GM18517 (cell line): Measurements from ENCODE around the gene ACCSL.

Experiments used
- ATAC-seq: cut with Tn5 transposase; IDR thresholded peaks from one replicate; pipeline ENCODE4 v1.9.1; 2021; ENCODE audit warnings: mild to moderate bottlenecking, moderate library complexity; ENCODE audit not compliant: unreplicated experiment

Gene ACCSL

DNA sequence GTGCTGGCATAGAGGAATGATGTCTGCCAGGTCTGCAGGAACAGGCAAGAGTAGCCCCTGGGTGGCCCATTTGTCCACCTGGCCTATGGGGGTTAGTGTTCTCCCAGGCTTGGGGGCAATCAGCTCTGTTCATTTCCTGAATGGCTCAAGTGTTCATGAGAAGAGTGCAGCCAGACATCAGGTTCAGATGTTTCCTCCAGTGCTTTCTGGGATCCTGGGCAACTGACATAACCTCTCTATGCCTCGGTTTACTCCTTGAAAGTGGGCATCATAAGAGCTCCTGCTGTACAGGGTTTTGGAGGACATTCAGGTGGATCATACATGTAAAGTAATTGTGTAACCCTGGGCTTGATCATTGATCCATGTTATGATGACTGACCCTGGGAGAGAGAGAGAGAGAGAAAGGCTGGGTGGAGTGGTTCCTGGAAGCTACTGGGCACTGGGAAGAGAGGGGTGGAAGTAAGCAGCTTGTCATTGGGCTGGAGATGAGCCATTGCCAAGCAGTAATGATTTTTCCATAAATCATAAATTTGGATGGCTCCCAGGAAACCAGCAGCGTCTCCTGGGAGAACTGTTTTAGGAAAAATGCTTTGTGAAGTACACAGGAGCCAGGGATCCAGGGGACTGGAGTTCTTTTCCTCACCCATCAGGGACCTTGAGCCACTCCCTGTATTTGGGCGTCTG lies 30.2 kb upstream of the ACCSL start:
- ATAC-seq, result no peak

- no peak for ATAC-seq
Observed at GRCh38 chr11:44018127-44018521, 29.7 kb upstream of the ACCSL start.

- ATAC-seq, result no peak
Observed at GRCh38 chr11:44018829-44019228, 29.0 kb upstream of the ACCSL start.

DNA sequence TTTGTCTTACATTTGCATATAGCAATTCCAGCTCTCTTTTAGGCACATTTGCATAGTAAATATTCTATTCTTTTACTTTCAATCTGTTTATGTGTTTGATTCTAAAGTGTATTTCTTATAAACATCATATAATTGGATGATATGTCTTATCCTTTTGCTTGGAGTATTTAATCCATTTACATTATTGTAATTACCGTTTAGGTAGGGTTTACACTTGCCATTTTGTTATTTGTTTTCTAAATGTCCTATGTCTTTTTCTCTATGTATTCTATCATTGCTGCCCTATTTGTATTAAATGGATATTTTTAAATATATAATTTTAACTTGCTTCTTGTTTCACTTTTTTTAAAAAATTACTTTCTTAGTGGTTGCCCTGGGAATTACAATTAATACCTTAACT lies 22.8 kb upstream of the ACCSL start:
- ATAC-seq, result no peak

- no peak for ATAC-seq
Observed at GRCh38 chr11:44025727-44026126, 22.1 kb upstream of the ACCSL start.

- ATAC-seq, result no peak
Observed at GRCh38 chr11:44028401-44028800, 19.4 kb upstream of the ACCSL start.

GRCh38 chr11:44028816-44029506 lies 18.8 kb upstream of the ACCSL start:
- no peak for ATAC-seq

GRCh38 chr11:44029507-44029845 lies 18.3 kb upstream of the ACCSL start:
- ATAC-seq, result no peak

DNA sequence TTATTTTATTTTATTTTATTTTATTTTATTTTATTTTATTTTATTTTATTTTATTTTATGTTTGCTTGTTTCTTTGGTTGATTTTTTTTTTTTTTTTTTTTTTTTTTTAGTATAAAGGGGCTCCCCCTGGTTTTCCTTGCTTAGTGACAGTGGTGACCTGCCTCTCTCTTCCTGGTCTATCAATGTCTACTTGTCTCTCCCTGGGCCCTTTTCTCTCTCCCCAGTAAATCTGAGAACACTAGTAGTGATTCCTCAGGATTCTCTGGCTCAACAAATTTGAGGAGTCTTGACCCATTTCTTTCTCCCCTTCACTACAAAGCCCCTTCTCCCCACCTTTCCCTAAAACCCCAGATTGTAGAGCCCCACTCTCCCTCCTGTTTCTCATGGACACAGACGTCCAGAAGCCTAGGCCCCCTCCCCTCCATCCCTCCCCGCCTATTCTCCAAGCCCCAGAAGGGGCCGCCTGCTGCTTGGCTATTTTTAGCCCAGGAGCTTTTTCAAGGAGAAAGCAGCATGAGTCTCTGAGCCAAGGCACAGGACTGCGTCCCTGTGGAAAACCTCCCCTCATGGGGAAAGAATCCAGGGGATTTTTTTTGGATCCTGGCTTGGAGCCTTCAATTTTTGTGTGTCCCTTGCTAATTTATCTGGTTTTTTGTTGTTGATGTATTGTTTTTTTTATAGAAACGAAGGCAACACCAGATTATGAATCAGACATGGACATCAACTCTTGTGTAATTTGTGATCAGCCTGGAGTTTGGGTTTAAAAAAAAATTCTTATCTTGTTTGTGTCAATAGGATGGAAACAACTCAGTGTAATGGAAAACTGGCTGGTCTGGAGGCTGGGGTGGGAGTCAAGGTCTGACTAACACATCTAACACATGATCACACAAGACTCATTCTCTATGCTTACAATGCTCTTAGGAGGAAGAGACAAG lies 17.5 kb upstream of the ACCSL start:
- ATAC-seq, result no peak

GRCh38 chr11:44030996-44031395 lies 16.8 kb upstream of the ACCSL start:
- ATAC-seq, result no peak

GRCh38 chr11:44031549-44031948 lies 16.2 kb upstream of the ACCSL start:
- no peak for ATAC-seq

DNA sequence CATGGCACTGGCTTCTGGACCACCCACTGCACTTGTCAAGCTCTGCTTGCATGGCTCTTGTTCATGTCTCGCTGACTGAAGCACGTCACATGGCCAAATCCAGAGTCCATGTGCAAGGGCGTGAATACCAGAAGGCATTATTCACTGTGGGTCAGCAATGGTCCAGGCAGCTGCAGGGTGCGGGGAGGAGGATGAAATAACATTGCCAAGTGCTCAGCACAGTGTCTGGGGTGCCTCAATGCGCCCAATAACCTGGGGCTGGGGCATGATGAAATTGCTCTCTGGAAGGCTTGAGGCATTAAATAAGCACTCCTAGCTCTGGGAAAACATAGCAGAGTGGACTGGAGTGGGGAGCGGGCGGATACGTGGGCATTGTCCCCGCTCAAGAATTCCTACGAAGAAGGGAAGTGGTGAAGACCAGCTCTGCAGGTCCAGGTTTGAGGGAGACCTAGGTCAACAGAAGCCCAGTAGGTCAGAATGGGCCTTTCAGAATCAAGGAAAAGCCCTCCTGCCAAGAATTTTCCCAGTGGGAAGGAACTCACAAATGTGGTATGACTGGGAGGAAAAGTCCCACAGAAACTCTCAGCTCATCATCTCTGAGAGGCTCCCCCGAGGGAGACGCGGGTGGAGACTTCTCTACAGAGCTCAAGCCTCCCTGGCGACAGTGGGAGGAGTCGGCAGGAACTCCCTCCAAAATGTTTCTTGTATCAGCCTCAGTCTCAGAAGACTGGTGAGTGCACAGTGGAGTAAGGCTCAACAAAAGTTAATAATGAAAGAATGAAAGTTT lies 15.3 kb upstream of the ACCSL start:
- ATAC-seq, result no peak

DNA sequence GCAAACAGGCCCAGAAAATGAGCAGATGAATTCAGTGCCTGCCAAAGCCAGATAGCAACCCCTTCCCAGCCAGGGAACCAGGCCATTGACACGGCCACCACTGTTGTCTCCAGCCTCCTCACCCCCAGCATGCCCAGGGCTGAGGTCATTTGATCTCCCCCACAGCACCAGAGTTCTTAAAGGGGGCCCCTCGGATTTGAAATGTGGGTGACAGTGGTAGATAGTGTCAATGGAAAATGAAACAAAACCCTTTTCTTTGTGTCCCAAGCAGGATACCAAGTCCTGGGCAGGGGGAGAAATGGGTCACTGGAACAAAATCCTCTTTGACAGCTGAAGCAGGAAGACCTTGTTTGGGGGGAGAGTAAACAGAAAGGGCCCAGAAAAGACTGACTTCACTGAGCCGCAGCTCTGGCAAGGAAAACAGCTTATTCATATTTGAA lies 14.3 kb upstream of the ACCSL start:
- no peak for ATAC-seq

DNA sequence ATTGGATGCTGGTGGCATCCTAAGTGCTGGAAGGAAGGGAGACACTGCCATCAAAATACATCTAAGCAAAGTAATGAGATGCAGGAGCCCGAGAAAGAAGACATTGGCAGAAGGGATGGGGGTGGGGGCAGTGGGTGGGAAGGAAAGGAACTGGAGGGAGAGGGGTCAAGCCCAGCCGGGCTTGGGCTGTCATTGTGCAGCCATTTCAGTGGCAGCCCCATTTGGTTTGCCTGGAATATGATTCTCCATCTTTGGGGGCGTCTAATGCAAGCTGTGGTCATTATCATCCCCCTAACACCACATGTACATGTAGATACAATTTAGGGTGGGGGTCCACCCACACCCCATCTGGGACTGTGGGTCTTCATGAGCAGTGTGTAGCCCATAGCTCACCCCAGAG lies 13.9 kb upstream of the ACCSL start:
- no peak for ATAC-seq

DNA sequence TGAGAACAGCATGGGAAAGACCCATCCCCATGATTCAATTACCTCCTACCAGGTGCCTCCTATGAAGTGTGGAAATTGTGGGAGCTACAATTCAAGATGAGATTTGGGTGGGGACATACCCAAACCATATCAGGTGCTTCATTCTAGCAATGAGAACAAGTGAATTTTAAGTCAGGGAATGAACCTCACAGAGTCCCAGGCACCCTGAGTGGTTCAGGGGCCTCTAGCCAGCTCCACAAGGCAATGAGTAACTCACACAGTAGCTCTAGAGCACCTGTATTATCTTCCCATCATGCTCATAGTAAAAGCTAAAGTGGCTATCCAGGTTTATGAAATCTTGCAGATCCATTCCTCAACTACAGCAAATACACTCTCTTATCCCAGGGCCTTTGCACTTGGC lies 13.1 kb upstream of the ACCSL start:
- no peak for ATAC-seq

DNA sequence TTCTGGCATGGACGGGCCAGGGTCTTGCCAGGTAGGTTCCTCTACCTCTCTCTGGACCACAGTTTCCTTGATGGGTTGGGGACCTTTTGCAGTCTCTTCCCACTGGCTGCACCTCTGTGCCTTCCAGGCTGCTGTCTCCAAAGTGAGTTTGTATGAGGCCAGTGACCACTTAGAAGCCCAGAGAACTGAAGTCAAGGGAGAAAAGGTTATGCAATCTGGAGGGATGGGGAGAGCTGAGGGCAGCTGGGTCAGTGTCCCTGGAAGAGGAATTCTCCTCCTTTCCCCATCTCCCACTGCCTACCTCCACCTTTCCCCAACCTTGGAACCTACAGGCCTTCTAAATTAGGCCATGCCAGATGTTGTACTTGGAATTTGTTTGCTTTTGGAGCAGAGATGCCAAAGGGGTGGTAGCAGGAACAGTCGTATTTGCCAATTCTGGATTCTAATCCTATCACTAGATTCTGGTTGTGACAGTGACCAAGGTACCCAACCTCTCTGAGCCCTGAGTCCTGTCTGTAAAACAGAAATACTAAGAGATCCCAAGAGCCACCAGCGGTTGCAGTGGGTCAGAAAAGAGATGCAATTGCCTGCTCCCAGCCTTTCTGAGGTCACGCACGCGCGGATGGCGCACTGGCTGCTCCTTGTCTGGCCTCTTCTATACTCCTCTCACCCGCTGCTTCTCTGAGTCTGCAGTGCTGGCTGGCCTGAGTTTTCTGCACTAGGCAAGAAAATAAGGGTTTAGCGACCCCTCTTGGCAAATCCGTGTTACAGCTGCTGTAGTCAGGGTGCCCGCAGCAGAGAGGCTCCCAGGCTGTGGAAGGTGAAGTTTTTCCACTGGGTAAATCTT lies 10.7 kb upstream of the ACCSL start:
- ATAC-seq, result no peak

GRCh38 chr11:44037658-44037998 lies 10.2 kb upstream of the ACCSL start:
- ATAC-seq, result no peak

- no peak for ATAC-seq
Observed at GRCh38 chr11:44043157-44043556, 4.6 kb upstream of the ACCSL start.

DNA sequence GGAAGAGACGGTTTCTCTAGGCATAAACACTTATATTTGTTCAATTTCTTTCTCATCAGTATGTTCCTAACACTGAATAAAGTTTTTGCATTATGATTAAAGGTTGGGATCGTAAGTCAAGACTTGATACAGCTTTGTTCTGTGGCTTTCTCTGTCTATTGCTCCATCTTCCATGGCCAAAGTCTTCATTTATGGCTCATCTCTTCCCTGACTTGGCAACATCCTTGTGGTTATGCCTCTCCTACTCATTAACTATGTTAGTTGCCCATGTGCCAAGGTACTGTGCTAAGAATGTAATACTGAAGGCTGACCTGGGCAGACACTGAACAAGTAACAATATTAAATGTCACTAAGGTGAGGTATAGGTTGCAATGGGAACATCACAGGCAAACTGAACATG lies 1.6 kb upstream of the ACCSL start:
- no peak for ATAC-seq

GRCh38 chr11:44047298-44047697 lies 483 bp upstream of the ACCSL start:
- no peak for ATAC-seq
